Stimulated activated CD4-positive, alpha-beta T cell treated with anti-CD3 and anti-CD28 coated beads, Interleukin-4, amount 100 ng/mL, for 24 hours (primary cell): ENCODE results near the gene IRF2BP1.

ENCODE experiments used
- DNase-seq: peaks from one replicate; pipeline ENCODE4 v3.0.0-alpha.2; 2020

IRF2BP1 gene

DNA sequence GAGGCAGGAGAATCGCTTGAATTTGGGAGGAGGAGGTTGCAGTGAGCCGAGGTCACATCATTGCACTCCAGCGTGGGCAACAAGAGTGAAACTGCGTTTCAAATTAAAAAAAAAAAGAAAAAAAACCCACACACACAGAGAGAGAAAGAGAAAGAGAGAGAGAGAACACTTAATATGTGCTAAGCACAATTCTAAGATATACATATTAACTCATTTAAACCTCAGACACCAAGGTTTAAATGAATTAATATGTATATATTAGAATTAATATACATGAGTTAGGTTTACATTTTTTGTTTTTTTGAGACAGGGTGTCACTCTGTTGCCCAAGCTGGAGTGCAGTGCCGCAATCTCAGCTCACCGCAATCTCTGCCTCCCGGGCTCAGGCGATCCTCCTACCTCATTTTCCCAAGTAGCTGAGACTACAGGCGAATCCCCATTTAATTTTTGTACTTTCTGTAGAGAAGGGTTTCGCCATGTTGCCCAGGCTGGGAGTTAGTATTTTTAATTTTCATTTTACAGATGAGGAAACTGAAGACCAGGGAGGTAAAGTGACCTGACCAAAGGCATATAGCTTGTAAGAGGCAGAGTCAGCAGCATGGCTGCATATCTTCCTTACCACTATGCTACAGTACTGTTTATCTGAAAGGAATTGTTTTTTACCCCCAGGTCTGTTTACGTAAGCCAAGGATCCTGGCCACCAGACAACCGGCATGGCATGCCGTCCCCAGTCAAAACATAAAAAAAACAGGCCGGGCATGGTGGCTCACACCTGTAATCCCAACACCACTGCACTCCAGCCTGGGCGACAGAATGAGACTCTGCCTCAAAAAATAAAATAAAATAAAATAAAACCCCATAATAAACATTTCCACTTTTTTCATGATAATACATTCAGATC, 25.3 kb downstream of the IRF2BP1 start:
- no peak for DNase-seq

DNA sequence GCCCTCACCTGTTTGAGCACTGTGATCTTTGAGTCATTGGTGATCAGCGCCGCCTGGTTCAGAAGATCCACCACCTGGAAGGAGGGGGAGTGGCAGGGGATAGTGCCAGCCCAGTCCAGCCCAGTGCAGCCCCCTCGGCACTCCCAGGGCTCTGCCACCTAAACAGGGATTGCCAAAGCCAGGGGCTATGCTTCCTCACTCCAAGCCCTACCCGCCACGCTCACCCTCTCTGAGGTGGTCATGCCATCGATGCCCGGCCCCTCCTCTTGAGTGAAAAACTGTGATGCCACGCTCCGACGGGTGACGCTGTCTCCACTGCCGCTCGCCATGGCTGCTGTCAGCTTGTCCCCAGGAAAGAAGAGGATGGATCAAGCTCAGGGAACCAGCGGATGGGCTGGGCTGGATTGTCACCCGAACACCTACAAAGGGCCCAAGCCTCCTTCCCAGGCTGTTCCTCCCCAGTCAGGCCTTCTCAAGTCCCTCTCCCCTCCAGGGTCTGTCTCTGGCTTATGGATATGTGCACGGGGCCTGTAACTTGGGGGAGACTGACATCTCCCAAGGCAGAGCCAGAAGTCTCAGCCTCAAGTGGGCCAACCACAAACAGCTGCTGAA, 31.7 kb downstream of the IRF2BP1 start:
- DNase-seq: no peak

DNA sequence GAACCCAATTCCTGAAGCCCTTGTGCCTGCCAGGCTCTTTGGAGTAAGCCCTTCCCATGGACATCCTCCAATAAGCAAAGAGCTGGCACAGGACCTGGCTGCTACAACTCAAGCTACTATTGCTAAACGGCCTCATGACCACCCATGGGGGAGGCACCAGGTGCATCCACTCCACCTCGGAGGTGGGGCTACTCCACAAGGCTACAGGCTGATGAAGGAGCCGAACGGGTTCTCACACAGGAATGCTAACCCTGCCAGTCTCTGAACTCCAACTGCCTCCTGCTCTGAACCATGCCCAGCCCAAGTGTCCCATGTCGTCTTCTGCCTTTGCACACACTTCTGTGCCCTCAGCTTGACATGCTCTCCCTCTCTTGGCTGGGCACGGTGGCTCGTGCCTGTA, 33.0 kb downstream of the IRF2BP1 start:
- DNase-seq: no peak

DNA sequence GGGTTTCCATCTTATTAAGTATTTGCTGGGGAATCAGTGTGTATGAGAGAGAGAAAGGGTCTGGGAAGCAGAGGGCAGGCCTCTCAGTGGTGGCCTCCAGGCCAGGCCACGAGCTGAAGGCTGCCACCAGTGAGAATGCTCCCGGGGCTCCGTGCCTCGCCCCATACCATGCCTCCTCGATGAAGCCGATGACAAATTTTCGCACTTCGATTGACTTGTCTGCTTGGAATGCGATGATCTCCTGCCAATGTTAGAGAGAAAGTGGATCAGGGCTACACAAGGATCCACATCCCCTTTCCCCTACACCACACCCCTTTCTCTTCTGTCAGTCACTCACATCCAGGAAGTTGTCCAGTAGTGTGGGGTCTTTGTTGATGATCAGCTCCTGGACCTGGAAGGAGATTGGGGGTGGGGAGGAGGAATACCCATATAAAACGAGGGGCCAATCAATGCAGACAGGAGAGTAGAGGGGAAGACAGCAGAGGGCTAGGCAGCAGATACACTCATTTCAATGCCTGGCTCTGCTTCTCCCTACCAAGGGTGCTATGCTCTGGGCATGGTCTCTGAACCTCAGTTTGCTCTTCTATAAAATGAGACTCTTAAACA, 33.7 kb downstream of the IRF2BP1 start:
- DNase-seq: no peak

DNA sequence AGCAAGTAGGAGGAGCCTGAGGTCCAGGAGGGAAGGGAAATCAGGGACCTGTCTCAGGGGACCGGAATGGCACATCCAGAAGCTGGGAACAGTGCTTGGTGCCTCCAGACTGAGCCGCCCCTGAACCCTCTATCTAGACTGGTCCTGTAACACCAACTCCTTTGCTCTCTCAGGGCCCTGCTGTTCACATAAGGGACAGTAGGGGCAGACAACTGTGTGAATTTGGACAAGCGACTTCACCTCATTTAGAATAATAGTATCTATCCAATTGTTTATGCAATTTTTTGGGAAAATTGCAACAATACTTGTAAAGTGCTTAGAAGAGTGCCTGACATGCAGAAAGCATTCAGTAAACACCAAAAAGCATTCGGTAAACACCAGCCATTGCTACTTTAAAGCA, 37.0 kb downstream of the IRF2BP1 start:
- no peak for DNase-seq

DNA sequence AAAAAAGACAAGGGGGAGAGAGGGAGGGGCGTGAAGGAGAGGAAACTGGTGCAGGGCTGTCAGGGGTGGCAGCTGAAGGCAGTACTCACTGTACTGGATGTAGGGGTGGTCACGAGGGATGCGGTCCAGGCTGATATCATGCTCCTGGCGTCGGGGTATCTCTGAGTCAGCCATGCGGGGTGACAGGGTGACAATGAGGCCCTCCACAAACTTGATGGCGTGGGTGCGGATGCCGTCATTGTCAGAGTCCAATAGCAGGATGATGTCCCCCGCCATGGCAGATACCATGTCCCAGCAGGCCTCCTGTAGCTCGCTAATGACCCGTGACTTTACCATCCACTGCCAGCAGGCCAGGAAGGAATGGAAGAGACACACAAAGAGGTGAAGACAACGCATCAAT, 38.3 kb downstream of the IRF2BP1 start:
- no peak for DNase-seq

DNA sequence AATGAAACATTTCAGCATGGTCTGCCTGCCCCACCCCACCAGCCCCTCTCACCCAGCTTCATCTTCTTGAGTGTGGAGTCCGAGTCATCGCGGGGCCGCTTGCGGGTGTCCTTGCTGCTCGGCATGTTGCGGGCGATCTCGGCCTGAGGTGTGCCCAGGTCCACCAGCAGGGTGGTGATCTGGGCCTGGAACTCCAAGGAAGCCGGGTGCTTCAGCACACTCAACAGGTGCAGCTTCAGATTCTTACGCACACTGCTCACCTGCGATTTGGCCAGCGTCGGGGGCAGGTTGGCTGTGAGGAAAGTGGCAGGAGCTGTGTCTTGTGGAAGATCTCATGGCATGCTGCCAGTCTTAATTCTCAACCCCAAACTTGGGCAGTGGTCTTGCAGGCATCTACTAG, 43.7 kb downstream of the IRF2BP1 start:
- DNase-seq: no peak

DNA sequence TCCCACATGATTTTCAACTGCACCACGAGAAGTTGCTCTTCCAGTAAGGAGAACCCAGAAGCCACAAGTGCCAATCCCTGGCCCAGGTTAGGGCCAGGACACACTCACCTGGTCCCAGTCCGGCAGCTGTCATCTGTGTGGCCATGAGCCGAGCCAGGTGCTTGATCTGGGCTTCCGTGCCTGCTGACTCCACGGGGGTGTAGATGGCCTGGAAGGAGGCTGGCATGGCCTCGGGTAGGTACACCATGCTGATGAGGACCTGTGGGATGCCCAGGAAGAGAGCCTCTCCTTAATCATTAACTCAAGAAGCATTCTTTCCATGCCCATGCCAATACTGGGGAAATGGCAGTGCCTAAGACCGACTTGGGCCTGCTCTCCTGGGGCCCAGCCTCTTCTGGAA, 51.0 kb downstream of the IRF2BP1 start:
- no peak for DNase-seq
